BLaER1 (cell line): ENCODE results near the gene SORCS2.
A peak's percentile ranks its signal among the peaks of the same experiment; 100 is the strongest.

Experiments
- H3K27ac ChIP-seq: shearing (Covaris generic); formaldehyde crosslinking; 2 replicates; pipeline ENCODE4 v1.8.1; 2022
- H3K27me3 ChIP-seq: shearing (Covaris generic); formaldehyde crosslinking; 2 replicates; pipeline ENCODE4 v1.8.1; 2022
- H3K36me3 ChIP-seq: shearing (Covaris generic); formaldehyde crosslinking; 2 replicates; pipeline ENCODE4 v1.8.1; 2022
- H3K4me1 ChIP-seq: shearing (Covaris generic); formaldehyde crosslinking; 2 replicates; pipeline ENCODE4 v1.8.1; 2022
- H3K4me2 ChIP-seq: shearing (Covaris generic); formaldehyde crosslinking; 2 replicates; pipeline ENCODE4 v1.8.1; 2022
- H3K4me3 ChIP-seq: shearing (Covaris generic); formaldehyde crosslinking; 2 replicates; pipeline ENCODE4 v1.8.1; 2022
- H3K9ac ChIP-seq: shearing (Covaris generic); formaldehyde crosslinking; 2 replicates; pipeline ENCODE4 v1.8.1; 2022
- H3K9me3 ChIP-seq: shearing (Covaris generic); formaldehyde crosslinking; 2 replicates; pipeline ENCODE4 v1.8.1; 2022
- H4K20me1 ChIP-seq: shearing (Covaris generic); formaldehyde crosslinking; 2 replicates; pipeline ENCODE4 v1.8.1; 2022
- Cebpa-rat ChIP-seq: shearing (Covaris generic); IDR thresholded peaks from 2 replicates; pipeline ENCODE4 v1.8.1; 2022

SORCS2 gene

DNA sequence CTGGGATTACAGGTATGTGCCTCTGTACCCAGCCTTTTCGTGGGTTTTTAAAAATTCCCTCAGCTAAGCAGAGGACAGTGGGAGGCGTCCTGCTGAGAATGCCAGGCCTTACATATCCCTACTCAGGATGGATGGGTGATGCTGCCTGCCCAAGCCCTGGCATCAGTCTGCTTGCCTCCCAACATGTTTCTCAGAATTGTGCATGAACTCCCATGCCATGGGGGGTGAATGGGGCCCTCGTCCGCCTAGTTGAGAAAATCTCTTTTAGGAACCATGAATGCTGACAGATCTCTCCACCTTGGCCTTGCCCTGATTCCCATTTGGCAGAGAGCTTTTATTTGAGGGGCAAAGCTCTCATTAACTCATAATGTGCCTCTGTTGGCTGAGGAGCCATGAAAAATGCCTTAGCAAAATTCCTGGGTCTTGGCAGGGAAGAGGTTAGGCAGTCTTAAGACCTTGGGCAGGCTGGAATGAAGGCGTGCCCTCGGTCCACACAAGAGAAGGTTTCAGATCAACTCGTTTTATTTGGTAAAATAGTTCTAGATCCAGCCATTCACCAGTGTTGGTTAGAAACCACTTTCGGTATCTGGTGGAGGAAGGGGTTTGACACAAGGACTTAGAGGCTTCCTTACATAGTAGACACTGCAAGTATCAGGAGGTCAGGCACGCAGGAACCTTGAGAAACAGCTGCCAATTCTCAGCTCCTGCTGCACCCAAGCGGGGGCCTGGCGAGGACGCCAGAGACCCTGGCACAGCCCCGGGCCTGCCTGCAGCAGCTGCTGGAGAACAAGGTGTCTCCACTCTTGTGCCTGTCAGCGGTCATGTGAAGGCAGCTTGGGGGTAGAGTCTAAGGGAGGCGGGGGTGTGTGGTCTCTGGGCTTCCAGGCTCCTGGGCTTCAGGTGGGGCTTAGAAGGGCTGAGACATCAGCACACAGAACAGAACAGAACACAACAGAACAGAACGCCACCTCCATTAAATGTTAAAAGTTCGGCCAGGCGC, 435.2 kb downstream of the SORCS2 start:
- no peaks in the 10 kb centered on the region for H3K27me3 ChIP-seq

GRCh38 chr4:7628432-7628831, 436.1 kb downstream of the SORCS2 start:
- no peak overlapping the region for H3K9ac ChIP-seq
- no peaks in the 10 kb centered on the region for H3K27me3 ChIP-seq
- TF ChIP-seq Cebpa-rat: no peak
- H3K4me1 ChIP-seq: no peaks in the 10 kb centered on the region
- no peak overlapping the region for H3K4me3 ChIP-seq
- peaks cover 12% of the 10 kb centered on the region for H3K36me3 ChIP-seq
- H3K9me3 ChIP-seq: peaks cover 24% of the 10 kb centered on the region
- no peak overlapping the region for H3K27ac ChIP-seq
- no peaks in the 10 kb centered on the region for H4K20me1 ChIP-seq
- no peak overlapping the region for H3K4me2 ChIP-seq

More for the DNA sequence above, 435.2 kb downstream of the SORCS2 start:
- Histone ChIP-seq H3K36me3 (peaks cover 12% of the 10 kb centered on the region), H3K9me3 (peaks cover 24% of the 10 kb centered on the region), H3K4me1 (peaks cover 8% of the 10 kb centered on the region), H3K27ac (no peak overlapping the region), H3K4me3 (no peak overlapping the region), H4K20me1 (no peaks in the 10 kb centered on the region), H3K9ac (no peak overlapping the region), H3K4me2 (no peak overlapping the region)
- TF ChIP-seq Cebpa-rat: no peak

DNA sequence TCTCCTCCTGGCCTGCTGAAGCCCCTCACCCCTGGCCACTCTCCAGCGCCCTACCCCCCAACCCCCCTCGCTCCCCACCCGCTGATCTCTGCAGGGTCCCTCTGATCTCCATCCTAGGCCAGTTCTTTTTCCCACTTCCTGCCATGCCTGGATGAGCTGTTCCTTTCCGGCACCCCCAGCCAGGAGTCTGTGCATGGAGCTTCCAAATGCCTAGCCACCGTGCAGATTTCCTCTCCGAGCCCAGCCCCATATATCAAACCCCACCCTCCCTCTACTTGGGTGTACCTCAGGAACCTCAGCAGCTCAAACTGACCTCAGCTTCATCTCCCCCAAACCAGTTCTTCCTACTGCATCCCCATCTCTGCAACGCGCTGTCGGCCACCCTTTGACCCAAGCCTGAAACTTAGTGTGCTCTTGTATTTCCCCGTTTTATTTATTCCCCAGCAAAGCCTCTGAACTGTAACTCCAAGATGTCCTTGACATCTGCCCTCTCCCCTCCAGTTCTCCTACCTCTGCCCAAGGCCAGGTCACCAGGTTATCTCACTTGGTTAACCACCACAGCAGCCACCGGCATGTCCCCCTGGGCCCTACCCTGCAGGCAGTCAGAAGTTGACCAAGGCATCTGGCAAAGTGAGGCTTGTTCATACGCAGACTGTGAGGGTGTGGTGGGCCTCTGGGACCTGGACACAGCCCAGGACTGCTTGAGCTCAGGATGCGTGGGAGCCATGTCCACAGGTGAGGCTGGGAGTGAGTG, 437.3 kb downstream of the SORCS2 start:
- peaks cover 10% of the 10 kb centered on the region for H3K4me1 ChIP-seq
- peaks cover 12% of the 10 kb centered on the region for H3K36me3 ChIP-seq
- peaks cover 24% of the 10 kb centered on the region for H3K9me3 ChIP-seq
- H3K27ac ChIP-seq: no peak overlapping the region
- H3K4me3 ChIP-seq: no peak overlapping the region
- H3K9ac ChIP-seq: no peak overlapping the region
- no peaks in the 10 kb centered on the region for H3K27me3 ChIP-seq
- TF ChIP-seq Cebpa-rat: no peak
- no peak overlapping the region for H3K4me2 ChIP-seq
- H4K20me1 ChIP-seq: no peaks in the 10 kb centered on the region

GRCh38 chr4:7630568-7631287, 438.4 kb downstream of the SORCS2 start:
- H3K9ac ChIP-seq: no peak overlapping the region
- peaks cover 24% of the 10 kb centered on the region for H3K9me3 ChIP-seq
- TF ChIP-seq Cebpa-rat: no peak
- H3K27me3 ChIP-seq: no peaks in the 10 kb centered on the region
- H3K4me3 ChIP-seq: no peak overlapping the region
- H3K4me1 ChIP-seq: peaks cover 20% of the 10 kb centered on the region
- H3K36me3 ChIP-seq: peaks cover 12% of the 10 kb centered on the region
- H4K20me1 ChIP-seq: no peaks in the 10 kb centered on the region
- H3K27ac ChIP-seq: no peak overlapping the region
- no peak overlapping the region for H3K4me2 ChIP-seq

- H3K4me1 ChIP-seq: peaks cover 24% of the 10 kb centered on the region
- TF ChIP-seq Cebpa-rat: no peak
- peaks cover 24% of the 10 kb centered on the region for H3K9me3 ChIP-seq
- H3K27me3 ChIP-seq: no peaks in the 10 kb centered on the region
- H3K36me3 ChIP-seq: peaks cover 12% of the 10 kb centered on the region
- H3K4me3 ChIP-seq: no peak overlapping the region
- H4K20me1 ChIP-seq: no peaks in the 10 kb centered on the region
- no peak overlapping the region for H3K27ac ChIP-seq
- no peak overlapping the region for H3K4me2 ChIP-seq
- no peak overlapping the region for H3K9ac ChIP-seq
Observed at GRCh38 chr4:7631288-7632014, 439.1 kb downstream of the SORCS2 start.

DNA sequence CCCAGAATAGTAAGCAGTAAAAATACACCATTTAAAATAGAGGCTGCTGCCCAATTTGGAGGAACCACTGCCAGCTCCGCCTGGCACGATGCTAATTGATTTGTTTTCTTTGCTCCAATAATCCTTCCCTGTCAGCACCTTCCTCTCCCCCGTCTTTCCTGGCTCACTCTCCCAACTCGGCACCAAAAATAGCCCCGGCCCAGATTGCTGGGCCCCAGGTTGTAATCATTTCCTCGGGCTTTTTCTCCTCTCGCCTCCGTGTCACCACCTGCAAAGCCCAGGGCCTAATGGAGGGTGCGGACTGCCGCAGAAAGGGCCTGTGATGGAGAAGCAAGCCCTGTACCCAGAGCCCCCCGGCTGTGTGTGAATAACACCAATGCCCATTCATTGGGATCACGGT, 440.0 kb downstream of the SORCS2 start:
- Histone ChIP-seq H3K36me3 (peaks cover 12% of the 10 kb centered on the region), H3K9me3 (peaks cover 24% of the 10 kb centered on the region), H3K4me2 (no peak overlapping the region), H3K9ac (no peak overlapping the region), H3K4me1 (peaks cover 24% of the 10 kb centered on the region), H3K4me3 (no peak overlapping the region), H3K27ac (no peak overlapping the region), H4K20me1 (no peaks in the 10 kb centered on the region), H3K27me3 (no peaks in the 10 kb centered on the region)
- TF ChIP-seq Cebpa-rat: no peak

- Histone ChIP-seq H3K9me3 (peaks cover 24% of the 10 kb centered on the region), H3K4me3 (no peak overlapping the region), H3K27ac (no peak overlapping the region), H3K9ac (no peak overlapping the region), H3K36me3 (peaks cover 12% of the 10 kb centered on the region), H3K4me1 (peaks cover 30% of the 10 kb centered on the region), H4K20me1 (no peaks in the 10 kb centered on the region; the same call in 1 of the 2 replicates), H3K27me3 (no peaks in the 10 kb centered on the region), H3K4me2 (no peak overlapping the region)
- no peak for TF ChIP-seq Cebpa-rat
Observed at GRCh38 chr4:7632971-7633370, 440.6 kb downstream of the SORCS2 start.

- H3K4me1 ChIP-seq: peaks cover 48% of the 10 kb centered on the region
- peak overlapping the region; percentile 0; the same call in 1 of the 2 replicates for H3K9ac ChIP-seq
- H4K20me1 ChIP-seq: no peaks in the 10 kb centered on the region; the same call in 1 of the 2 replicates
- H3K4me2 ChIP-seq: peak overlapping the region; percentile 58
- no peak overlapping the region for H3K4me3 ChIP-seq
- TF ChIP-seq Cebpa-rat: no peak
- peaks cover 9% of the 10 kb centered on the region for H3K9me3 ChIP-seq
- H3K27me3 ChIP-seq: no peaks in the 10 kb centered on the region
- peaks cover 9% of the 10 kb centered on the region for H3K36me3 ChIP-seq
- H3K27ac ChIP-seq: no peak overlapping the region
Observed at GRCh38 chr4:7634661-7635251, 442.4 kb downstream of the SORCS2 start.
